Fibroblast of skin of right quadriceps (primary cell): ENCODE measurements around the gene MAPKBP1.

Experiments
- DNase-seq: peaks from one replicate; pipeline ENCODE4 v3.0.0-alpha.2; 2013

Gene MAPKBP1

GRCh38 chr15:41873711-41874110 lies 99.4 kb downstream of the MAPKBP1 start:
- no peak for DNase-seq

GRCh38 chr15:41874736-41875135 lies 100.5 kb downstream of the MAPKBP1 start:
- no peak for DNase-seq

GRCh38 chr15:41876007-41876406 lies 101.7 kb downstream of the MAPKBP1 start:
- no peak for DNase-seq

- no peak for DNase-seq
These were observed 102.4 kb downstream of the MAPKBP1 start for GRCh38 chr15:41876689-41877088.
